ENCODE data around the gene CEMIP.

Gene CEMIP

GRCh38 chr15:80891006-80891405, 111.8 kb downstream of the CEMIP start:
- no peak for DNase-seq (ENCODE audit: low spot score)

DNA sequence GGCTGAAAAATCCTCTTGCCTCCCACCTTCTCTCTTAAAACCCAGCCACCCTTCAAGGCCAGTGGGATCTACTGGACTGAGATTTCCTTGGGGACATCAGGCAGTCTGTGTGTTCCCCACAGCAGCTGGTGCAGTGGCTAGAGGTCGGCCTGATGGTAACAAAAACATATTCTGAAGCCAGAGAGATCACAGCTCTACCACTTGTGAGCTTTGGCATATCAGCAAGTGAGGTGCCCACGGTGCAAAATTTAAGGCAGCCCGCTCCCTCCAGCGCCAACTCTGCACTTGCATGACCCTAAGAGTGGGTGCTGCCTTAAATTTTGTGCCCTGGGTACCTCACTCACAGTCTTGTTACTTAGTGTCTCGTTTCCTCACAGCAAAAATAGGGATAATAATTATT, 113.2 kb downstream of the CEMIP start:
- DNase-seq (ENCODE audit: low spot score): no peak

GRCh38 chr15:80893777-80894176, 114.6 kb downstream of the CEMIP start:
- no peak for DNase-seq (ENCODE audit: low spot score)

- DNase-seq (ENCODE audit: low spot score): no peak
Measured at GRCh38 chr15:80895091-80895490, 115.9 kb downstream of the CEMIP start.

DNA sequence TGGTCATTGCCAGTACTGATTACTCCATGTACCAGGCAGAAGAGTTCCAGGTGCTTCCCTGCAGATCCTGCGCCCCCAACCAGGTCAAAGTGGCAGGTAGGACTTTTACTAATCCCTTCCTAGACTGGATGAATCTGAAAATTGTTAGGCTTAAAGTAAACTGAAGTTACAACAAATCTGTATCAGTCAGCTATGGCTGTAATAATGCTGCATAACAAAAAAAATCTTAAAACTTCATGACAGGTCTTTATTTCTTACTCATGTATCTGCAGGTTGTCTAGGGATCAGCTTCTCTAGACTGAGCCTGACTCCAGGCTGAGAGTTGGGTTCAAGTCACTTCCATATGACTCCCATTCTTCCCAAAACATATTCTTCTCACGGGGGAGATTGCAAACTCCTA, 116.8 kb downstream of the CEMIP start:
- no peak for DNase-seq (ENCODE audit: low spot score)

DNA sequence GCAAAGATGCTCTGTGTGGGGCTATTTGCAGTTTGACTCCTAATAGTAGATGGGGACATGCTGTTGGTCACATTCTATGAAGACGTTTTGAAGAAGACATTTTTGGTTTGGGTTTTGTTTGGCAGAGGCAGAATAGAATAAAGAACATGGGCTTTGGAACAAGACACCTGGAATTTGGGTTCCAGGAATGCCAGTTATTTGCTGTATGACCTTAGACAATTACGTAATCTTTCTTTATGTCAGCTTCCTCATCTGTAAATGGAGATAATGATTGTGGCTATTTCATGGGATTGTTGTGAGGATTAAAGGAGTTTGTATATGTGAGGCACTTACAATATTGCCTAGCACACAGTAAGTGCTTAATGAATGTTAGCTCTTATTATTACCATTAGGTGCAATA, 118.9 kb downstream of the CEMIP start:
- no peak for DNase-seq (ENCODE audit: low spot score)

- no peak for DNase-seq (ENCODE audit: low spot score)
Measured at GRCh38 chr15:80902298-80902801, 123.2 kb downstream of the CEMIP start.

DNA sequence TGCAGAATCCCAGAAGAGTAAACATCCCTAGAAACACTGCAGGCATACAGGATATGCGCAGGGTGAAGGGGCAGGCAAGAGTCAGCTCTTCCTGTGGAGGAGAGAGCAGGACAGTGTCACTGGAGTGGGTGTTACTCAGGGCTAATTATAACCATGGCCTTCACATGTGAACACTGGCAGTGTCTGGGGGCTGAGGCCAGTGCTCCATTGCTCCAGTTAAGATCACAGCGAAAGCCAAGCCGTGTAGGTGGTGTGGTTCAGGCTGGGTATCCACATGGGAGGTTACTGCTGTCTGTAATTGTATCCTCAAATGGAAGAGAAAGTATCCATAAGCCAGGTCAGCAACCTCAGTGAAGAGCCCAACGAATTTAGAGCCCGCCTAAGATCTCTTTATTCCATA, 125.8 kb downstream of the CEMIP start:
- no peak for DNase-seq (ENCODE audit: low spot score)

GRCh38 chr15:80906159-80906766, 127.1 kb downstream of the CEMIP start:
- DNase-seq (ENCODE audit: low spot score): no peak

DNA sequence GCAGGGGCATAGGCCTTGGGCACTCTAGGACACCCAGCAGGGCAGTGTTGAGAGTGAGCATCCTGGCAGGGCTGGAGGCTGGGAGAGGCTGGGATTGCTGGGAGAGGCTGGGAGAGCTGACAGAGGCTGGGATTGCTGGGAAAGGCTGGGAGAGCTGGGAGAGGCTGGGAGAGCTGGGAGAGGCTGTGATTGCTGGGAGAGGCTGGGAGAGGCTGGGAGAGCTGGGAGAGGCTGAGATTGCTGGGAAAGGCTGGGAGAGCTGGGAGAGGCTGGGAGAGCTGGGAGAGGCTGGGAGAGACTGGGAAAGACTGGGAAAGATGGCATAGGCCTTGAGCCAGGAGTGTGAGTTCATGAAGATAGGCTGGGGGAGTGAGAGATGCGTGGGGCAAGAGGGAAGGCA, 132.7 kb downstream of the CEMIP start:
- no peak for DNase-seq (ENCODE audit: low spot score)

DNA sequence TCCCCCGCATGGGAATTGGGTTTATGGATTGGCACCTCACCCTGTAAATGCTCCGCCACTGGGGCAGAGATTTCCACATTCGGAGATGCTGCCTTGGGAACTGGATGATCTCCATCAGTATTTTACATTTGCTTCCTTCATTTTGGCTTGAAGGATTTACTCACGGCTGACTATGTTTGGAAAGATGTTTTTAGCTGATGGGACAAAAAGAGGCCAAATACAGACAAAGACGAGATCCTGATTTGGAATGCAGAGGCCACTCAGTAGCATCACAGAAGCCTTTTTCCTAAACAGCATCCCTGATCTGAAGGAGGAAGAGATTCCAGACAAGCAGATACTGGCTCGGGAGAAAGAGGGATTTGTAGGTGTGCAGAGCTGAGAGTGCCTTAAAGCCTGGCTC, 133.5 kb downstream of the CEMIP start:
- no peak for DNase-seq (ENCODE audit: low spot score)

GRCh38 chr15:80913541-80913940, 134.4 kb downstream of the CEMIP start:
- no peak for DNase-seq (ENCODE audit: low spot score)

- no peak for DNase-seq (ENCODE audit: low spot score)
Measured at GRCh38 chr15:80915472-80915871, 136.3 kb downstream of the CEMIP start.

DNA sequence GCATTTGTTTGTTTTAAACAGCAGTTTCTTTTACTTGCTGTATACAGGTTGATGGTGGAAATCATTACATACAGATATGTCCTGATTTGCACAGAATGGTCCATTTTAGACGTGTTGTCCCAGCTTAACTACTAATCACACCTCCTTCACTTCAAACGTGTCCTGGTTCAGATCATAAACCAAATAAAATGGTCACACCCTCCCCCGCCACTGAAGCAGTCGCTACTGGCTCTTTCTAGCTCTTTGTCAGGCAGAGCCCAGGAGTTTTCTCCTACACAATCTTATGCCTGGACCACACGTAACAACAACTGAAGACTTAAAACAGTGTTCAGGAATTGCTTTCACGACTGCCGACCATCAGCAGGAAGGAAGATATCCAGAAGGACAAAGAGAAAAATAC, 136.9 kb downstream of the CEMIP start:
- DNase-seq (ENCODE audit: low spot score): no peak

DNA sequence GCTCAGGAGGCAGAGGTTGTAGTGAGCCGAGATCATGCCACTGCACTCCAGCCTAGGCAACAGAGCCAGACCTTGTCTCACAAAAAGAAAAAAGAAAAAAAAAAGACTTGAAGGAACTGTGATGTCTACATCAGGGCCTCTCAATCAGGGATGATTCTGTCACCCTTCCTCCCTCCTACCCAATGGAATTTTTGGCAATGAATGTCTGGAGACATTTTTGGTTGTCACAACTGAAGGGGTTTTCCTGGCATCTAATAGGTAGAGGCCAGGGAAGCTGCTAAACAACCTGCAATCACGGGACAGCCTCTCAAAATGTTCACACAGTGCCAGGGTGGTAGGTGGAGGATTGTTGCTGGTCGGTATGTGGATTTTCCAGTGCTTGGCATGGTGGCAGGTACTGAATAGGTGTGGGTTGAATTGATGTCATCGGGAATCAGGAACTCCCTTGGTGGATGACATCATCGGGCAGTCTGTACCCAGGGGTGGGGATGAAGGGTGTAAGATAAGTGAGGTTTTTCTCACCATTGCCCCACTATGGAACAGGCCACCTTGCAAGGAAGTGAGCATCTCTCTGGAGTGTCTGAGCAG, 139.1 kb downstream of the CEMIP start:
- no peak for DNase-seq (ENCODE audit: low spot score)

- no peak for DNase-seq (ENCODE audit: low spot score)
Measured at GRCh38 chr15:80920271-80920699, 141.1 kb downstream of the CEMIP start.

DNA sequence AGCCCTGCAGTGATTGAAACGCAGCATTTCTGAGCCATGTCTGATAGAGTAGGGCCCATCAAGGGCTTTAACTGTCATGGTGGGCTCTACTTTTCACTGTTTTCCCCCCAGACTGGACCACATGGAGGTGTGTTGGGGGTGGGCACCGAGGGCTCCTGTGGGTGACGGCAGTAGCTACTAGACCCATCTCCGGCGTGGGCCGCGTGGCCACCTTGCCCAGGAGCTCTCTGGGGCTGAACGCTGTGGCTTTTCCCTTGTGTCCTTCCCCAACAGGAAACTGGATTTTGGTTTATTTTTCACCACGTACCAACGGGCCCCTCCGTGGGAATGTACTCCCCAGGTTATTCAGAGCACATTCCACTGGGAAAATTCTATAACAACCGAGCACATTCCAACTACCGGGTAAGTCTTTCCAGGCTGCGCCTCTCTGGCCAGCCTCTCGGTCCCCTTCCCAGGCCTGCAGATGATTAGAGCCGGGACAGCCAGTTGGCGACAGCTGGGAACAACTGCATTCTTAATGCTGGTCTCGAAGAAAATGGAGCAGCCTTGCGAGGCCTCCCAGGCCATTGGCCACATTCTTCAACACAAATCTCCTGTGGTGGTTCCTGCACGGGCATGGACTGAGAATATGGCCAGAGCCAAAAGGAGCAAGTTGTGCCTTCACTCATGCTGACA, 142.7 kb downstream of the CEMIP start:
- no peak for DNase-seq (ENCODE audit: low spot score)

DNA sequence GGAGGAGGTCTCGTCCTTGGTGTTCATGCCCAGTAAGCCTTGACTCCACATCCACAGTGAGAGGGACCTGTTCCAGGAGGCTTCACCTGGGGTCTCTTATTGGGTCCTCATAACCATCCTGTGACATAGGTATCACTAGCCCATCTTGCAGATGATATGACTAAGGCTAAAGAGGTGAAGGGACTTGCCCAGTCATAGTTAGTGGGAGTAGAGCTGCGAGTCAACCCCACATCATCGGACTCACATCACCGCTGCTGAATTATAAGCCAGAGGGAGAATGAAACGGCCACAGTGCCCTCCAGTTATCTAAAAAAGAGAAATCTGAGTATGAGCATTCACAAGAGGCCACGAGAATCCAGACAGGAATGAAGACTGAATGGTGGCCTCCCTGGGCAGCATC, 144.5 kb downstream of the CEMIP start:
- no peak for DNase-seq (ENCODE audit: low spot score)

- DNase-seq (ENCODE audit: low spot score): no peak
Measured at GRCh38 chr15:80924278-80924677, 145.1 kb downstream of the CEMIP start.

- DNase-seq (ENCODE audit: low spot score): no peak
Measured at GRCh38 chr15:80925597-80926059, 146.5 kb downstream of the CEMIP start.

GRCh38 chr15:80926126-80926525, 147.0 kb downstream of the CEMIP start:
- DNase-seq (ENCODE audit: low spot score): no peak

DNA sequence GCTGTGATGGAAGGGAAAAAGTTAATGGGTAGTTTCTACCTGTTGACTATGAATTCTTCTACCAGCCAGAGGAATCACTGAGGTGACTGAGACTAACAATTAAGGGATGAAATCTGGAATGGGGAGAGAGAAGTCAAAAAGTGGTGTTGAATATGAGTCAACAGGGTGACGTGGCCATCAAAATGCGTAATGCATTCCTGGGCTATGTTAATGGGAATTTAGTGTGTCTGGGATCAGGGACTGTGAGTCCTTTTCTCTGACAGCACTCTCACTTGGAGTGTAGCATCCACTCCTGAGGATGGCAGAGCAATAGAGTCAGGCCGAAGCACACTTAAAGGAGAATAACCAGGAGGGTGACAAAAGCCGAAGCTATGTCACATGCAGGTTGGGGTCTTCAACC, 150.1 kb downstream of the CEMIP start:
- DNase-seq (ENCODE audit: low spot score): no peak

GRCh38 chr15:80929689-80930088, 150.5 kb downstream of the CEMIP start:
- DNase-seq (ENCODE audit: low spot score): no peak

Measured in HuH-7.5 (cell line).